Bone marrow (tissue), 2 donors: Measurements from ENCODE around the gene QPCT.
"Not testable (repeated sequence)": the region's sequence is repeated elsewhere in the genome, so short reads cannot be mapped to it uniquely, and the experiment has no call there.

Experiments
- DNase-seq, 2 donors: peaks; one replicate each; lab custom pipeline; 2025; lab: John Stamatoyannopoulos, UW

QPCT gene

GRCh38 chr2:37344453-37345361, at the start of gene QPCT:
Gene QPCT (plus strand): TSS chr2:37344630. CDS start chr2:37344732, 102 bp downstream.
- DNase-seq: peak; percentile 51 to 64

DNA sequence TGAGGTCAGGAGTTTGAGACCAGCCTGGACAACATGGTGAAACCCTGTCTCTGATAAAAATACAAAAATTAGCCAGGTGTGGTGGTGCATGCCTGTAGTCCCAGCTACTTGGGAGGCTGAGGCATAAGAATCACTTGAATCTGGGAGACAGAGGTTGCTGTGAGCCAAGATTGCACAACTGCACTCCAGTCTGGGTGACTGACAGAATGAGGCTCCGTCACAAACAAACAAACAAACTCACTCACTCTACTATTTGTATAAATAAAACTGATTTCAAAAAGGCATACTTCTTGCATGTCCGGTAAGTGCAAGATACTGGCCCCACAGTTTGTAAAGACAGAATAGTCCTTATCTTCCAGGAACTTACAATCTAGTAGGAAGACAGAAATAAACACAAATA, 49.6 kb upstream of the QPCT start:
- not testable (repeated sequence) for DNase-seq

DNA sequence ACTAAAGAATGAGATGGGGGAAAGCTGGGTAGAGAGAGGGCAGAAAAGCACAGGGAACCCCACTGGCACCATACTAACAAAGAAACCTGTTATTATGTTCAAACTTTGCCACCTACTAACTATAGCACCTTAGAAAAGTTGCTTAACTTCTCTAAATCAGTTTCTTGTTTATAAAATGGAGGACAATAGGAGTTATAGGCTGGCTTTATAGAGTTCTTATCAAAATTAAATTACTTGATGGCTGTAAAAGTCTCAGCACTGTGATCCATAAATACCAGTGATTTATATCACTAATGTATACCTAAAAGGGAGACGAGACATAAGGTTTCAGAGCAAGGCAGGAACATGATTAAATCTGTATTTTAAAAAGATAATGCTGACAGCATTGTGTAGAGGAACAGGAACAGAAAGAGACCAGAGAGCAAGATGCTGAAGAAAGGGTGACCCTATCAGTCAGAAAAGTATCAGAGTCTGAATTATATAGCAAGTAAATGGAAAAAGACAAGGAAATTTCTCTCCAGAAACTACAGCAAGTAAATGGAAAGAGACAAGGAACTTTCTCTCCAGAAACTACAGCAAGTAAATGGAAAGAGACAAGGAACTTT, 48.9 kb upstream of the QPCT start:
- DNase-seq: no peak

GRCh38 chr2:37297632-37298031, 46.8 kb upstream of the QPCT start:
- no peak for DNase-seq

GRCh38 chr2:37300146-37300545, 44.3 kb upstream of the QPCT start:
- DNase-seq: no peak

GRCh38 chr2:37300578-37300977, 43.9 kb upstream of the QPCT start:
- no peak for DNase-seq

GRCh38 chr2:37301408-37301807, 43.0 kb upstream of the QPCT start:
- DNase-seq: no peak

GRCh38 chr2:37302701-37303252, 41.7 kb upstream of the QPCT start:
- DNase-seq: no peak

GRCh38 chr2:37306024-37306423, 38.4 kb upstream of the QPCT start:
- DNase-seq: no peak

GRCh38 chr2:37307500-37307899, 36.9 kb upstream of the QPCT start:
- no peak for DNase-seq

DNA sequence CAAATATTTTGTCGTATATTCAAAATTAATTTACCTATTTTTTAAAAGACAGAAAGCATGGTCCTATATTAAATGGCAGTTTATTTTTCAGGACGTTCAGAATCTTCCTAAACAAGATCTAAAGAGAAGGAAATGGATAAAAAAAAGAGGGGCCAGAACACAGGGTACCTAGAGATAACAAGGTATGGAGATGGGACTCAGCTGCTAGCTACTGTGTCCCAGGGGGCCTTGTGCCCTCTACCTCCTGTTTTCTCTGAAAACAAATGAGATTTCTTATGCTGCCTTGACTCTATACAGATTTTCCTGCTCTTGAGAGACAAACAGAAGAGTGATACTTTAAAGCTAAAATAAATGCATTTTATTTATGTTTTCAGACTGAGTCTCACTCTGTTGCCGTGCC, 29.1 kb upstream of the QPCT start:
- DNase-seq: no peak

- DNase-seq: no peak
These were observed 28.2 kb upstream of the QPCT start for GRCh38 chr2:37316181-37316580.

DNA sequence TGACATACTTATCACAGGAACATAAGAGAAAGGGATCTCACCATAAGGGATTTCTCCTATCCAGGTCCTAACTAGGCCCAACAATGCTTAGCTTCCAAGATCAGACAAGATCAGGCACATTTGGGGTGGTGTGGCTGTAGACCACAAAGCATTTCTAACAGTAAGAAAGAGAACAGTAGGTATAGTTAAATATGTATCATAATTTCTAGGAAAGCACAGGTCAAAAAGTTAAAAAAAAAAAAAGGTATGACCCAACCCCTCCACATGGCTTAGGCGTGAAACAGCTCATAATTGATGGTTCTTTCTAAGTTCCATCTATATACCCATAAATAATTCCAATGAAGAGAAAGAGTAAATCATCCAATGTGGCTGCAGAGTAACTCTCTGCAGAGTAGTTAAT, 26.7 kb upstream of the QPCT start:
- no peak for DNase-seq

DNA sequence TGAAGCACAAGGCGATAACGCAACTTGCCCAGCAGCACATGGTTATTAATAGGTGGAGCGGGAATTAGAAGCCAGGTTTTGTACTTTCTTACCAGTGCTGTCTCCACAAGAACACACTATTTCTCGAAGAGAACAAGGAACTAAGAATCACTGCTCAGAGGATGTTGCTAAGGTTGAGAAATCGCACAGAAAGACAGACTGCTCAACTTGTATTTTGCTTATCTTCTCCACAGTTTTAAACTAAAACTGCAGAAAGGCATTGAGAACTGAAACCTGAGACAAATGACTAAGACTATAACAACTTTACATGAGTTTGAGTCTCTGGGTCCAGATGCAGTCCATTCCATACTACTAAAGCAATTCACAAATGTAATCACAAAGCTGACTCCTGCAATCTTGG, 26.0 kb upstream of the QPCT start:
- no peak for DNase-seq

GRCh38 chr2:37319754-37320609, 24.4 kb upstream of the QPCT start:
- no peak for DNase-seq

GRCh38 chr2:37321029-37321682, 23.3 kb upstream of the QPCT start:
- no peak for DNase-seq

GRCh38 chr2:37322368-37322767, 22.1 kb upstream of the QPCT start:
- DNase-seq: no peak

- DNase-seq: no peak
These were observed 21.2 kb upstream of the QPCT start for GRCh38 chr2:37323176-37323780.

DNA sequence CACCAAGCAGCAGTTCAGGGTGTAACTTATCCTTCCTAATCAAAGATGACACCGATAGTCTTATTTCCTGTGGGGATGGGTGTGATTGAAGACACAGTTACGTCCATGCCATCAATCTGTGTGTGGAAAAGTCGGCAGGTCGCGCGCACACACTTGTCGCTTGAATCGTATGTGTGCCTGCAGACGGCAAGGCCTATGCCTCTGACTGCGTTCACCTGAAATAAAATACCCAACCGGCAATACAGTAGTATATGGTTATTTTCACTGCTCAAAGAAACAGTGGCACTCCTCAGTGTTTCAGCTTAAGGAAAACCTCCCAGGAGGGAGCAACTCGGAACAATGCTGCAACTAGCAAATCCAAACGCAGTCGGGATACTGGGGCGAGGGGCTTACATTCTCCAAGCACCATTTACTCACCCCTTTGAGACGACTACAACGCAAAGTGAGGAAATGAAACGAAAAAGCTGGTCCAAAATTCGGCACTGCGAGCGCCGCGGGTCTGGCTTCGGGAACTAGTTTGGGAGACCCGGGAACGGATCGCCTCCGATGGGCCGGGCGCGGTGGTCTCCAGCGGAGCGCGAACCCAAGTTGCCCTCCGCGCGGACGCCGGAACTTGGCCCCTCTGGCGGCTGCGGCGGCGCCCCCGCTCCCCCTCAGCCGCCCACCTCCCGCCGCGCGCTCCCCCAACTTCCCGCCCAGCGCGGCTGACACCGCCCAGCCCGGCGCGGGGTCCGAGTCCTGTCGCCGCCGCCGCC, 20.5 kb upstream of the QPCT start:
- no peak for DNase-seq

GRCh38 chr2:37324536-37324785, 20.0 kb upstream of the QPCT start:
- peak in 1 of 2 donors; percentile 44 for DNase-seq
